G401 (cell line): ENCODE data around the gene PTOV1. TPM values are rescaled to one million over a fixed set of nuclear protein-coding genes. Genes with fewer than 3 reads are reported as not detected.

Source experiments
- DNase-seq: peaks from one replicate; pipeline ENCODE4 v3.0.0-alpha.2; 2015; ENCODE audit warnings: low spot score
- in situ Hi-C: cut with HindIII; loops from 2 replicates; pipeline ENCODE4 v1.10.0; 2016; ENCODE audit warnings: low sequenced_read_pairs, mixed read lengths
- total RNA-seq: library from RNA; depleted of rRNA; stranded (reverse); fragments of >200 nt; shearing (Covaris generic); gene quantifications from 2 replicates; pipeline ENCODE4 v1.2.3, GENCODE V29; 2014; rRNA removed

PTOV1 gene
- total RNA-seq, 1 experiment from 2014 or later = 147 TPM

GRCh38 chr19:49896863-49897621, 46.1 kb downstream of the PTOV1 start, which contains the start of gene IL4I1:
Gene IL4I1 (minus strand): TSS chr19:49896887. CDS start chr19:49896160, 727 bp downstream.
- in situ Hi-C loops = no loop called here
- no peak for DNase-seq

GRCh38 chr19:49904136-49904535, 53.2 kb downstream of the PTOV1 start:
- in situ Hi-C loops = no loop called here
- DNase-seq = no peak

DNA sequence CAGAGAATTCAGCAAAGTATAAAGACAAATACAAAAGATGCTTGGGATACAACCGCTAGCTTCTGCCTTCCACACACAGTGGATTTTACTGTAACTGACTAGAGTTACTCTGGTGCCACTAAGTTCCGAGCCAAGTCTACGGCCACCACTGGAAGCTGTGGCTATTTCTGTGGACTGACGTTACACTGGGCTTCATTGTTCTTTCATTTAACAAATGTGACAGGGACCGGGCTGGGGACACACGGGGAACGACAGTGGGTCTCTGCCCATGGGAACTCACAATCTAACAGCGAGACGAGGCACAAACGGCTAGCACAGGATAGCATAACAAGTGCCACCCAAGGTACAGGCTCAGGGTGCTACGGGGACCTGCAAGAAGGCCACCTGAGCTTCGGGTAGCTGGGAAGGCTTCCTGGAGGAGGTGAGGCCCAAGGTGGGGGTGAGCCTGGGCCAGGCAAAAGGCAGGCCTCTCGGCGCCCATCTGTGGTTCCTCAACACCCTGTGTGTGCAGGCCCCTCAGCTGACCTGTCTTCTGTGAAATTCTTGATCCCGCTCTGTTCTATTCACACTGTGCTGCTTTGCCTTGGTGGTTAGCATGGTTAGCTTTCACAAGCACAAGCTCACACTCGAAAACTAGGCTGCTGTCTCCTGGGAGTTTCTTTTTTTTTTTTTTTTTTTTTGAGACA, 56.1 kb downstream of the PTOV1 start:
- DNase-seq = no peak
- in situ Hi-C loops = no loop called here

GRCh38 chr19:49907745-49908446, 56.9 kb downstream of the PTOV1 start:
- in situ Hi-C loops = no loop called here
- DNase-seq = no peak

DNA sequence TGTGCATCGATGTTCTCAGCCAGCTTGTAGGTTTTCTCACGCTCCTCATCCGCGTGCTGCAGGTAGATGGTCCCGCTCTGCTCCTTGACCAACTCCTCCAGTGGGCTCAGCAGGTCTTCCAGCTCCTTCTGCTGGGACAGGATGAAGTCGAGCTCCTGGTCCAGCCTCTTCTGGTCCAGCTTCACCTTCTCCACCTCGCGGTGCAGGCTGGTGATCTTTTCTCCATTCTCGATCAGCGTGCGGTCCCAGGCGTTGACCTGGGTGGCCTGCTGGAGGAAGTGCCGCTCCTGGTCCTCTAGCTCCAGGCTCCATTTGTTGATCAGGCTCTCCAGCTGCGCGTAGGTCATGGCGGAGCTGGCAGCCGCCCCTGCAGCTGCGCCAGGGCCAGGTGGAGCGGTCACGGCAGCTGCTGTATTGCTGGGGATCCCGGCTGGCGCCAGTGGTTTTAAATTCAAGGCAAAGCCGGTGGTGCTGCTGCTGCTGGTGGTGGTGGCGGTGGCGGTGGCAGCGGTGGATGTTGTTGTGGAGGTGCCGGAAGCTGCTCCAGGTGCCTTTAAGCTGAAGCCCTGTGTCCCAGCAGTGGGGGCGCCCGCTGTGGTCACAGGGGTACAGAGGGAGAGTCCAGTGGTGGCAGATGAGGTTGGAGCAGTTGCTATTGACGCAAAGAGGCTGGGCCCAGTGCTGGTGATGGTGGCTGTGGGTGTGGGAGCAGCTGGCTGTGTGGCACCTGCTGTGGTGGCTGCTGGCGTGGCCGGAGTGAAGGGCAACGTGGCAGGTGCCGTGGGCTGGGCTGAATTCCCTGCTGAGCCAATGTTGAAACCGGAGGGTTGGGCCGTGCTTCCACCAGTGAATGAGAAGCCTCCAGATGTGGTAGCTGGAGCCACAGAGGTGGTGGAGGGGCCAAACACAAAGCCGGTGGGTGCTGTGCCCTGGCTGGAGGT, 57.8 kb downstream of the PTOV1 start:
- in situ Hi-C loops = no loop called here
- DNase-seq = no peak

- DNase-seq = no peak
- in situ Hi-C loops = no loop called here
Observed at GRCh38 chr19:49910179-49910578, 59.2 kb downstream of the PTOV1 start.

Other genes starting within 250 kb of the PTOV1 start
- 116 and 140 TPM in 2 replicates for gene RRAS, start 211.0 kb upstream of the PTOV1 start, total RNA-seq
- gene SCAF1, start 208.9 kb upstream of the PTOV1 start, total RNA-seq = 22.3 and 25.2 TPM in 2 replicates
- gene IRF3, start 185.3 kb upstream of the PTOV1 start, total RNA-seq = 56.7 and 59.6 TPM in 2 replicates
- gene BCL2L12, start 185.2 kb upstream of the PTOV1 start, total RNA-seq = 8.1 and 13.9 TPM in 2 replicates
- 633 and 640 TPM in 2 replicates for gene PRMT1, start 173.9 kb upstream of the PTOV1 start, total RNA-seq
- gene ADM5, start 161.6 kb upstream of the PTOV1 start, total RNA-seq = 1.1 and 1.7 TPM in 2 replicates
- gene CPT1C, start 160.0 kb upstream of the PTOV1 start, total RNA-seq = 38.8 and 54.5 TPM in 2 replicates
- 0.49 TPM in 1 of 2 replicates, not detected in the other for gene TSKS, start 87.9 kb upstream of the PTOV1 start, total RNA-seq
- 152 and 155 TPM in 2 replicates for gene AP2A1, start 84.2 kb upstream of the PTOV1 start, total RNA-seq
- gene FUZ, start 37.9 kb upstream of the PTOV1 start, total RNA-seq = 33.9 and 38.6 TPM in 2 replicates
- gene MED25, start 32.9 kb upstream of the PTOV1 start, total RNA-seq = 30.2 and 44.7 TPM in 2 replicates
- 90.2 and 111 TPM in 2 replicates for gene PNKP, start 16.4 kb downstream of the PTOV1 start, total RNA-seq
- 14.0 and 18.0 TPM in 2 replicates for gene AKT1S1, start 26.2 kb downstream of the PTOV1 start, total RNA-seq
- gene TBC1D17, start 26.5 kb downstream of the PTOV1 start, total RNA-seq = 6.5 and 7.6 TPM in 2 replicates
- 0.07 and 0.80 TPM in 2 replicates for gene IL4I1, start 45.7 kb downstream of the PTOV1 start, total RNA-seq
- 9.4 and 12.4 TPM in 2 replicates for gene ATF5, start 78.0 kb downstream of the PTOV1 start, total RNA-seq
- gene NUP62, start 78.3 kb downstream of the PTOV1 start, total RNA-seq = 79.9 and 86.1 TPM in 2 replicates
- gene SIGLEC11, start 110.0 kb downstream of the PTOV1 start, total RNA-seq = not detected in 2 replicates
- 26.0 and 28.6 TPM in 2 replicates for gene VRK3, start 174.2 kb downstream of the PTOV1 start, total RNA-seq
- 15.5 and 42.5 TPM in 2 replicates for gene ZNF473, start 174.8 kb downstream of the PTOV1 start, total RNA-seq